HTERT RPE-1 (cell line): ENCODE measurements around the gene PGC.

ENCODE experiments used
- in situ Hi-C: fragments of 300-500 bp; cut with MboI; formaldehyde crosslinking; loops from 4 replicates; pipeline ENCODE4 v1.14.3; 2020; ENCODE audit warnings: low sequenced_read_pairs

Gene PGC

GRCh38 chr6:41702089-41702745 lies 45.0 kb downstream of the PGC start:
- in situ Hi-C loops = no loop called here

GRCh38 chr6:41700463-41701347 lies 46.5 kb downstream of the PGC start:
- in situ Hi-C loops = no loop called here

- in situ Hi-C loops = no loop called here
Observed at GRCh38 chr6:41699063-41699462, 48.1 kb downstream of the PGC start.

GRCh38 chr6:41697861-41698781 lies 49.1 kb downstream of the PGC start:
- in situ Hi-C loops = no loop called here

GRCh38 chr6:41696788-41697187 lies 50.4 kb downstream of the PGC start:
- in situ Hi-C loops = no loop called here

GRCh38 chr6:41695825-41696224 lies 51.4 kb downstream of the PGC start:
- in situ Hi-C loops = no loop called here

GRCh38 chr6:41694815-41695526 lies 52.2 kb downstream of the PGC start:
- in situ Hi-C loops = no loop called here

- in situ Hi-C loops = no loop called here
Observed at GRCh38 chr6:41693281-41694240, 53.6 kb downstream of the PGC start.

- in situ Hi-C loops = no loop called here
Observed at GRCh38 chr6:41692730-41693129, 54.5 kb downstream of the PGC start.

GRCh38 chr6:41692080-41692675 lies 55.0 kb downstream of the PGC start:
- in situ Hi-C loops = no loop called here

GRCh38 chr6:41691426-41692079 lies 55.6 kb downstream of the PGC start:
- in situ Hi-C loops = no loop called here

- in situ Hi-C loops = no loop called here
Observed at GRCh38 chr6:41690541-41691330, 56.5 kb downstream of the PGC start.

GRCh38 chr6:41689171-41690008 lies 57.8 kb downstream of the PGC start:
- in situ Hi-C loops = no loop called here

GRCh38 chr6:41688256-41688965 lies 58.8 kb downstream of the PGC start:
- in situ Hi-C loops = no loop called here

- in situ Hi-C loops = no loop called here
Observed at GRCh38 chr6:41687501-41688175, 59.6 kb downstream of the PGC start.
